ENCODE results near the gene MRPS2. TPM values are rescaled to one million over a fixed set of nuclear protein-coding genes. Genes with fewer than 3 reads are reported as not detected.

Gene MRPS2
- total RNA-seq, 1 experiment from 2014 or later, result 77.6 TPM

DNA sequence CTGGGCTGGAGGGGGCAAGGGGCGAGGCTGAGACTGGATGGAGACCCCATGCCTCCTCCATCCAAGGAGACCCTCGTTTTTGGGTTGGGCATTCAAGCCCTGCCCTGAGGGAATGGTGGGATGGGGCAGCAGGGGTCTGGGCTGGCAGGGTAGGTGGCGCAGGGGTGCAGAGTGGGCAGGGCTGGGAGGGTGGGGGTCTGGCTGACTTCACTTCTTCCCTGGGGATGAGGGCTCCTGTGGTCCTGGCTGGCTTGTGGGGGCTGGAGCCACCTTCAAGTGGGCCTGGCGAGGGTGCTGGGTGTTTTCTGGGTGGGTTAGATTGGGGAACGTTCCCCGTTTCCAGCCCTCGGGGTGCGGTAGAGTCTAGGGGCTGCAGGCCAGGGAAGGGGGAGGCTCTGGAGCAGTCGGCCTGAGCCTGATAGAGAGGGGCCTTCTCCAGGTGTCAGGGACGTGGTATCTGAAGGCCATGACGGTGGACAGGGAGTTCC is 21.2 kb downstream of the MRPS2 start (continued):
- TF ChIP-seq MXD4 (CRISPR knock-in tag; IDR thresholded peaks at IDR 0.05; ENCODE audit: borderline replicate concordance) (no peak), ESRRA (CRISPR knock-in tag; IDR thresholded peaks at IDR 0.05; ENCODE audit: borderline replicate concordance) (no peak), ZNF121 (CRISPR knock-in tag; IDR thresholded peaks at IDR 0.05) (no peak), FOXK1 (CRISPR knock-in tag; IDR thresholded peaks at IDR 0.05) (no peak)

DNA sequence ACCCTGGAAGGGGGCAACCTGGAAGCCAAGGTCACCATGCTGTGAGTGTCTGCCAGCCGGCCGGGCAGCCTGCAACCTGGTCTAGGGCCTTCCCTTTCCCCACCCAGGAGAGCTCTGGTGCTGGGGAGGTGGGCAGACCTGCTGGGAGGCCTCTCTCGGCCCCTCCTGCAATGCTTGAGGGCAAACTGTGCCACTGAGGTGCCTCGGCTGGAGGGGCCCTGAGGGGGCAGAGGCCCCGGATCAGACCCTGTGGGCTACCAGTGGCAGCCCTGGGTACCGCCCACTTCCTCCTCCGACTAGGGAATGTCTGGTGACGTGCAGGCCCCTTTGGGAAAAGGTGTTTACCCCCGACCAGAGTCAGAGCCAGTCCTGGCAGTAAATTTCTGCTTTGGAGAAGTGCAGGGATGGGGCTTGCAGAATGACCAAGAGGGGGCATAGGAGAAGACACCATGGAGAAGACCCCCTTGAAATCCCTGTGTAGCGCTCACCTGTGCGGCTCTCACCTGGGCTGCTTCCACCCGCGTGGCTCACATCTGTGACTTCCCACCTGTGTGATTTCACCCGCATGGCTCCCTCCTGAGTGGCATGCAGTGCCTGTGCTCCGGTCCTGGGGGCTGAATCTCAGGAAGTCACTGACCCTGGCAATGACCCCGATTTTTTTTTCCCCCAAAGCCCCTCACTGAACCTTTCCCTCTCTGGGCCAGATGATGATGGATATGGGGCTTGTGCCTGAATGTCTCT is 21.8 kb downstream of the MRPS2 start:
- TF ChIP-seq, protein P1, sequence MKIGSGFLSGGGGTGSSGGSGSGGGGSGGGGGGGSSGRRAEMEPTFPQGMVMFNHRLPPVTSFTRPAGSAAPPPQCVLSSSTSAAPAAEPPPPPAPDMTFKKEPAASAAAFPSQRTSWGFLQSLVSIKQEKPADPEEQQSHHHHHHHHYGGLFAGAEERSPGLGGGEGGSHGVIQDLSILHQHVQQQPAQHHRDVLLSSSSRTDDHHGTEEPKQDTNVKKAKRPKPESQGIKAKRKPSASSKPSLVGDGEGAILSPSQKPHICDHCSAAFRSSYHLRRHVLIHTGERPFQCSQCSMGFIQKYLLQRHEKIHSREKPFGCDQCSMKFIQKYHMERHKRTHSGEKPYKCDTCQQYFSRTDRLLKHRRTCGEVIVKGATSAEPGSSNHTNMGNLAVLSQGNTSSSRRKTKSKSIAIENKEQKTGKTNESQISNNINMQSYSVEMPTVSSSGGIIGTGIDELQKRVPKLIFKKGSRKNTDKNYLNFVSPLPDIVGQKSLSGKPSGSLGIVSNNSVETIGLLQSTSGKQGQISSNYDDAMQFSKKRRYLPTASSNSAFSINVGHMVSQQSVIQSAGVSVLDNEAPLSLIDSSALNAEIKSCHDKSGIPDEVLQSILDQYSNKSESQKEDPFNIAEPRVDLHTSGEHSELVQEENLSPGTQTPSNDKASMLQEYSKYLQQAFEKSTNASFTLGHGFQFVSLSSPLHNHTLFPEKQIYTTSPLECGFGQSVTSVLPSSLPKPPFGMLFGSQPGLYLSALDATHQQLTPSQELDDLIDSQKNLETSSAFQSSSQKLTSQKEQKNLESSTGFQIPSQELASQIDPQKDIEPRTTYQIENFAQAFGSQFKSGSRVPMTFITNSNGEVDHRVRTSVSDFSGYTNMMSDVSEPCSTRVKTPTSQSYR (CRISPR knock-in tag; IDR thresholded peaks at IDR 0.05), result no peak
- TF ChIP-seq ZNF232 (CRISPR knock-in tag; IDR thresholded peaks at IDR 0.05) (no peak), ATF1 (CRISPR knock-in tag; IDR thresholded peaks at IDR 0.05) (no peak), GRHL2 (CRISPR knock-in tag; IDR thresholded peaks at IDR 0.05; ENCODE audit: insufficient replicate concordance, severe bottlenecking) (no peak), FOXJ3 (CRISPR knock-in tag; IDR thresholded peaks at IDR 0.05; ENCODE audit: borderline replicate concordance) (no peak)
- TF ChIP-seq, protein P2, sequence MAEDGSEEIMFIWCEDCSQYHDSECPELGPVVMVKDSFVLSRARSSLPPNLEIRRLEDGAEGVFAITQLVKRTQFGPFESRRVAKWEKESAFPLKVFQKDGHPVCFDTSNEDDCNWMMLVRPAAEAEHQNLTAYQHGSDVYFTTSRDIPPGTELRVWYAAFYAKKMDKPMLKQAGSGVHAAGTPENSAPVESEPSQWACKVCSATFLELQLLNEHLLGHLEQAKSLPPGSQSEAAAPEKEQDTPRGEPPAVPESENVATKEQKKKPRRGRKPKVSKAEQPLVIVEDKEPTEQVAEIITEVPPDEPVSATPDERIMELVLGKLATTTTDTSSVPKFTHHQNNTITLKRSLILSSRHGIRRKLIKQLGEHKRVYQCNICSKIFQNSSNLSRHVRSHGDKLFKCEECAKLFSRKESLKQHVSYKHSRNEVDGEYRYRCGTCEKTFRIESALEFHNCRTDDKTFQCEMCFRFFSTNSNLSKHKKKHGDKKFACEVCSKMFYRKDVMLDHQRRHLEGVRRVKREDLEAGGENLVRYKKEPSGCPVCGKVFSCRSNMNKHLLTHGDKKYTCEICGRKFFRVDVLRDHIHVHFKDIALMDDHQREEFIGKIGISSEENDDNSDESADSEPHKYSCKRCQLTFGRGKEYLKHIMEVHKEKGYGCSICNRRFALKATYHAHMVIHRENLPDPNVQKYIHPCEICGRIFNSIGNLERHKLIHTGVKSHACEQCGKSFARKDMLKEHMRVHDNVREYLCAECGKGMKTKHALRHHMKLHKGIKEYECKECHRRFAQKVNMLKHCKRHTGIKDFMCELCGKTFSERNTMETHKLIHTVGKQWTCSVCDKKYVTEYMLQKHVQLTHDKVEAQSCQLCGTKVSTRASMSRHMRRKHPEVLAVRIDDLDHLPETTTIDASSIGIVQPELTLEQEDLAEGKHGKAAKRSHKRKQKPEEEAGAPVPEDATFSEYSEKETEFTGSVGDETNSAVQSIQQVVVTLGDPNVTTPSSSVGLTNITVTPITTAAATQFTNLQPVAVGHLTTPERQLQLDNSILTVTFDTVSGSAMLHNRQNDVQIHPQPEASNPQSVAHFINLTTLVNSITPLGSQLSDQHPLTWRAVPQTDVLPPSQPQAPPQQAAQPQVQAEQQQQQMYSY (CRISPR knock-in tag; IDR thresholded peaks at IDR 0.05), result no peak
- TF ChIP-seq, protein P3, sequence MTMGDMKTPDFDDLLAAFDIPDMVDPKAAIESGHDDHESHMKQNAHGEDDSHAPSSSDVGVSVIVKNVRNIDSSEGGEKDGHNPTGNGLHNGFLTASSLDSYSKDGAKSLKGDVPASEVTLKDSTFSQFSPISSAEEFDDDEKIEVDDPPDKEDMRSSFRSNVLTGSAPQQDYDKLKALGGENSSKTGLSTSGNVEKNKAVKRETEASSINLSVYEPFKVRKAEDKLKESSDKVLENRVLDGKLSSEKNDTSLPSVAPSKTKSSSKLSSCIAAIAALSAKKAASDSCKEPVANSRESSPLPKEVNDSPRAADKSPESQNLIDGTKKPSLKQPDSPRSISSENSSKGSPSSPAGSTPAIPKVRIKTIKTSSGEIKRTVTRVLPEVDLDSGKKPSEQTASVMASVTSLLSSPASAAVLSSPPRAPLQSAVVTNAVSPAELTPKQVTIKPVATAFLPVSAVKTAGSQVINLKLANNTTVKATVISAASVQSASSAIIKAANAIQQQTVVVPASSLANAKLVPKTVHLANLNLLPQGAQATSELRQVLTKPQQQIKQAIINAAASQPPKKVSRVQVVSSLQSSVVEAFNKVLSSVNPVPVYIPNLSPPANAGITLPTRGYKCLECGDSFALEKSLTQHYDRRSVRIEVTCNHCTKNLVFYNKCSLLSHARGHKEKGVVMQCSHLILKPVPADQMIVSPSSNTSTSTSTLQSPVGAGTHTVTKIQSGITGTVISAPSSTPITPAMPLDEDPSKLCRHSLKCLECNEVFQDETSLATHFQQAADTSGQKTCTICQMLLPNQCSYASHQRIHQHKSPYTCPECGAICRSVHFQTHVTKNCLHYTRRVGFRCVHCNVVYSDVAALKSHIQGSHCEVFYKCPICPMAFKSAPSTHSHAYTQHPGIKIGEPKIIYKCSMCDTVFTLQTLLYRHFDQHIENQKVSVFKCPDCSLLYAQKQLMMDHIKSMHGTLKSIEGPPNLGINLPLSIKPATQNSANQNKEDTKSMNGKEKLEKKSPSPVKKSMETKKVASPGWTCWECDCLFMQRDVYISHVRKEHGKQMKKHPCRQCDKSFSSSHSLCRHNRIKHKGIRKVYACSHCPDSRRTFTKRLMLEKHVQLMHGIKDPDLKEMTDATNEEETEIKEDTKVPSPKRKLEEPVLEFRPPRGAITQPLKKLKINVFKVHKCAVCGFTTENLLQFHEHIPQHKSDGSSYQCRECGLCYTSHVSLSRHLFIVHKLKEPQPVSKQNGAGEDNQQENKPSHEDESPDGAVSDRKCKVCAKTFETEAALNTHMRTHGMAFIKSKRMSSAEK (CRISPR knock-in tag; IDR thresholded peaks at IDR 0.05; ENCODE audit: borderline replicate concordance), result no peak
- TF ChIP-seq, protein P4, sequence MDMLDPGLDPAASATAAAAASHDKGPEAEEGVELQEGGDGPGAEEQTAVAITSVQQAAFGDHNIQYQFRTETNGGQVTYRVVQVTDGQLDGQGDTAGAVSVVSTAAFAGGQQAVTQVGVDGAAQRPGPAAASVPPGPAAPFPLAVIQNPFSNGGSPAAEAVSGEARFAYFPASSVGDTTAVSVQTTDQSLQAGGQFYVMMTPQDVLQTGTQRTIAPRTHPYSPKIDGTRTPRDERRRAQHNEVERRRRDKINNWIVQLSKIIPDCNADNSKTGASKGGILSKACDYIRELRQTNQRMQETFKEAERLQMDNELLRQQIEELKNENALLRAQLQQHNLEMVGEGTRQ (CRISPR knock-in tag; IDR thresholded peaks at IDR 0.05), result no peak
- DNase-seq (ENCODE audit: low spot score) (no peak), ATAC-seq (no peak)
- H3K36me3 Mint-ChIP-seq, result no peaks in the 10 kb centered on the region
- H3K27me3 Mint-ChIP-seq (ENCODE audit: low read depth), result no peaks in the 10 kb centered on the region
- peaks cover 9% of the 10 kb centered on the region for H3K4me1 Mint-ChIP-seq
- no peak overlapping the region for H3K27ac Mint-ChIP-seq
- no peak overlapping the region for H3K4me3 Mint-ChIP-seq
- CTCF ChIA-PET, result interaction anchor here (1.2 to 5.6 kb wide), 2 partner anchors 17 to 265 kb away, joined by 3 to 42 read pairs; no protein-coding TSS in a partner anchor
- peaks cover 7% of the 10 kb centered on the region for H3K9me3 Mint-ChIP-seq
- POLR2A ChIA-PET, result no interaction called here

Measured in WTC11 (cell line).